ENCODE measurements around the gene GCM1.

The GCM1 gene

DNA sequence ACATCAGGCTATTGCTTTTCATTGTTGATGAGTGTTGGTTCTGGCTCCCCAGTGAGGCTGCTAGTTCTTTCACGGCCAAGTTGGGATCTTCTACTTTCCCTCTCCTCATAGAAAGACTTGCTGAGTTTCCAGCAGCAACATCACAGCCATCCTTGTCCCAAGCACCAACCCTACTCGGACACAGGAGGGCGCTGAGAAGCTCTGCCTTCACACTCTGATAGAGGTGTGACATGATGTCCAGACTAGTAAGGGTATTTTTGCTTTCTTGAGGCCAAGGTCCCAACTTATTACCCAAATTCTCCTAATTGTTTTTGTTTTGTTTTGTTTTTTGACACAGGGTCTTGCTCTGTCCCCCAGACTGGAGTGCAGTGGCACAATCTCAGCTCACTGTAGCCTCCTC, 3.0 kb upstream of the GCM1 start:
- DNase-seq = peak; percentile 32

DNA sequence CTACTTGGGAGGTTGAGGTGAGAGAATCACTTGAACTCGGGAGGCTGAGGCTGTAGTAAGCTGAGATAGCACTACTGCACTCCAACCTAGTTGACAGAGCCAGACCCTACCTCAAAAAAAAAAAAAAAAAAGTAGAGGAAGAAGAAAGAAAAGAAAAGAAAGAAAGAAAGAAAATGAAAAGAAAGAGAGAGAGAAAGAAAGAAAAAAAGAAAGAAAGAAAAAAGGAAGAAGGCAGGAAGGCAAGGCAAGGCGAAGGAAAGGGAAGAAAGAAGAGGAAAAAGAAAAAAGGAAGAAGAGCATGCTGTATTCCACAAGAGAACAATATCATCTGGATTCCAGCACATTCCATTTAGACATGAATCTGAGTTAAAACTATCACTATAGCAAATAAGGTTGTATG, 3.8 kb downstream of the GCM1 start:
- no peak for DNase-seq

DNA sequence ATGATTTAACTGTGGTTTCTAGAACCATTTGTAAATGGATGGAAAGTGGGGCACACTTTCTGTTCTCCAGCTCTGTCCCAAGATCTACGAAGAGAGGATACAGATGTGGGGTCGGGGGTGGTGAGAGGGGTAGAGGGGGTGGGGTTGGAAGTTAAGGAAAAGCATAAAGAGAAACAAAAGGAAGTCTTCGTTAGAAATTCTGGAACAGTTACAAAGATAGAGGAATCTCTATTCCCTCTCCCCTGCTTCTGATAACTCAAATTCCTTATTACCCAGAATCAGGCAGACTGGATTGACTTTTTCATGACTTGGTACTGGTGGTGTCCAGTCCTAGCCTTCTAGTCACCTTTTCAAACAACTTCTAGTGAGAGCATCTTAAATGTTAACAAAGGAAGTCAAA, 4.9 kb downstream of the GCM1 start:
- no peak for DNase-seq

DNA sequence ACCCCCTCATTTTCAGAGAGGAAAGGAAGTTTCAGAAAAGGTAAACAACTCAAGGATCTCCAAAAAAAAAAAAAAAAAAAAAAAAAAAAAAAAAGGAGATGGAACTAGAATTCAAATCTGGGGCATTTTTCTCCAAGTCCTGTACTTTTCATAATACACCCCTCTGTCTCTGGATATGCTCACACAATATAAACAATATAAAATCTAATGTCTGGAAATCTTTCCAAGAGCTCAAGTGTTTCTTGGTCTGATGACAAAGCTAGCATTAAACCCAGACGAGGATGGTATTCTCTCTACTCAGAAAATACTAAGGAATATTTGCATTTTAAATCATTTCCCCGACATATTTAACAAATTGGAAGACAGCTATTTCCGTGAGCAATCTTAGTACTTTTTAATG, 5.8 kb downstream of the GCM1 start:
- no peak for DNase-seq

DNA sequence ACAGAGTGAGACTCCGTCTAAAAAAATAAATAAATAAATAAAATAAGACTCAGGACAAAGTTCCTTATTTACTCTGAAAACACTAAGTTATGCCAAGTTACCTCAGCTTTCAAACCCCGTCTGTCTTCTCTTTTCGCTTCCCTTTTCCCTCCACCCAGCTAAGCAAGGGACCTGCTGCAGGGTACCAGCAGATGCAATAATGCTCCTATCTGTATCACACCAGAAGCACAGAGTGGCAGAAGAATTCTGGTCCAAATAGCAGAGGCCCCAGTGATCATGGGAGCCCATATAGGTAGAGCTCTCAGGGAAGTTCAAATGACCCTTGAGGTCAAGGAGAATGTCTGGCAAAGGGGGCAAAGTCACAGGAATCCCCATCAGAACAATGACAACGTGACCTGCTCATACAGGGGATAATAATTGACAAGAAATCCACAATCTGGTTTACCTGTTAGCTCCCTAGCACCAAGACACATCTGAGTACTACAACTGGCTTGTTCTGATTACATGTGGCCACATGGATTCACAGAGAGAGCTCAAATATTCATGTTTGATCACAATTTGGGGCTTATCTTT, 8.7 kb downstream of the GCM1 start:
- DNase-seq = no peak

DNA sequence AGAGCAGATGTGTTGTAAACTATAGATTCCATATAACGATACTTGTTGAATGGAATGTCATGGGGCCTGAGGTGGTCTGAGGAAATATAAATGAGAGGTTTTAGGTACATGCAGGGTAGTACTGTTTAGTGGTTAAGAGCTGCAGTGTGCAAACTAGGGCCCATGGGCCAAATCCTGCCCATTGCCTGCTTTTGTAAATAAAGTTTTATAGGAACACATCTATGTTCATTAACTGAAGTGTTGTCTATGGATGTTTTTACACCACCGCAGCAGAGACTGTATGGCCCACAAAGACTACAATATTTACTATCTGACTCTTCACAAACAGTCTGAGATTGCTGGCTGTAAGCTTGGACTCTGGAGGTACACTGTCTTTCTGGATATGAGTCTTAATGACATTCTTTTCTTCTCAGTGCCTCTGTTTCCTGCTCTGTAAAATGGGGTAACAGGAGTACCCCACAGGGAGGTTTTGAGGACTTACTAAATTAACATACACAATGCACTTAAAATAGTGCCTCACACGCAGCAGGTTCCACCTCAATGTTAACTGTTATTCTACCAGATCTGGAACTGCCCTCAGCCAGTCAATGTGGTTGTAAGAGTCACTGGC, 12.5 kb downstream of the GCM1 start:
- no peak for DNase-seq

DNA sequence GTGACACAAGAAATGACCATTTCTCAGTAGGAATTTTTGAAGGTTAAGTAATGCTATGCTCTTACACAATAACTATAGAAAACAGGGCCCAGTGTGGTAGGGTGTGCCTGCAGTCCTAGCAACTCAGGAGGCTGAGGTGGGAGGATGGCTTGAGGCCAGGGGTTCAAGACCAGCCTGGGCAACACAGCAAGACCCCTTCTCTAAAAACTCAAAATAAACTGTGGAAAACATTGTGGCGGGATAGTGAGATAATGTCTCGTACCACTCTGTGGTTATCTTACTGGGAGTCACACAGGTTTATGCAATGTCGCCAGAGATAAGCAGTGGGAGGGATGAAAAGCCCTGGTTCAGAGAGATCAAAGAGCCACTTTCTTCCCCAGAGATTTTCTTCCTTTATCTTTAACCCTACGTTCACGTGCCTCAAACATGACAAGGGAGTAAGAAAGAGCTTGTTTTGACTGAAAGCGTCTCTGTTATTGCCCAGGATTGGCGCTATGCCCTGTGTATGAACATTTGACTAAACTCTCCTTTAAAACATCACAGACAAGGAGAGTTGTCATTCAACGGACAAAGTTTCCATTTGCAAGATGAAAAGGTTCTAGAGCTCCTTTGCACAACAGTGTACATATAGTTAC, 13.9 kb downstream of the GCM1 start:
- DNase-seq = no peak

DNA sequence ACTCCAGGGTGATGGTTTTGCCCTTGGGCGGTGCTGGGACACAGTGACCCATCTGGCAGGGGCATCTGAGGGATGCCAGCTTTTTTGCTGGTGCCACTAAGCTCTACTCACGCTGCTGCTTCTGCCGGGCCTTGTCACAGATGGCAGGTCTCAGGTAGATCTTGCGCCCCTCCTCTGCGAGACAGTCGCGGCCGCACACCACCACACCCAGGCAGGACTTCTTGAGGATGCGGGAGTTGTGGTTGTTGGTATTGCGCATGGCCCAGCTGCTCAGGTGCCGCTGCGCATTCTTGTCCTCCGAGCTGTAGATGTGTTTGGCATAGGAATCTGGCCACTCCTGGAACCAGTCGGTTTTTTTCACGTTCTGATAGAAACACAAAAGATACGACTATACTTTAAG, 14.7 kb downstream of the GCM1 start:
- DNase-seq = no peak

DNA sequence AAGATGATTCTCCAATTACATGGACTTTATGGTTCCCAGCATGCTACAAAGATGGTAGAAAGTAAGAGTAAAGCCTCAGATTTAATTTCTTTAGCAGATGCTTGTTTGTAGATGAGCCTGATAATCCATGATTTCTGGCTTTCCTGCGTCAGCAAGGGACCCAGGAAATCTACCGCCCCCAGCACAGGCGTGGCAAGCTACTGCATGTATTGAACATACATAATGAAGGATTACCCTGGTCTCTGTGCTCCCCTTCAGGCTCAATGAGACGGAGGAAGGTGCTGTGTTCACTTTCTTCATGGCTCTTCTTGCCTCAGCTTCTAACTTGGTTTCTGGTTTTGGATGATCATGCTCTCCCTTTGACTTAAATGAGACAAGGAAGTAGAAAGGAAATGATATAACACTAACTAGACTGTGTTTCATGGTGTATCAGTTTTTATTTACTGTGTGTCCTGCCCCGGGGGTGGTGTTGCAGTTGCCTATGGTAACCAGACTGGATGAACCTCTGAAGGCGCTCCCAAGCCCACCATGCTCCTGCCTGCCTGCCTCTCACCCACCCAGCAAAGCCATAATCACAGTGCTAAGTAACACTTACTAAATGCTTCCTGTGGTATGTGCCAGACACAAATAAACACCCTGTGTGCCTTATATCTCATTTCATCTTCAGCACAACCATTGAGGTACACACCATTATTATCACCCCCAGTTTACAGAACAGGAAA, 17.9 kb downstream of the GCM1 start:
- no peak for DNase-seq

DNA sequence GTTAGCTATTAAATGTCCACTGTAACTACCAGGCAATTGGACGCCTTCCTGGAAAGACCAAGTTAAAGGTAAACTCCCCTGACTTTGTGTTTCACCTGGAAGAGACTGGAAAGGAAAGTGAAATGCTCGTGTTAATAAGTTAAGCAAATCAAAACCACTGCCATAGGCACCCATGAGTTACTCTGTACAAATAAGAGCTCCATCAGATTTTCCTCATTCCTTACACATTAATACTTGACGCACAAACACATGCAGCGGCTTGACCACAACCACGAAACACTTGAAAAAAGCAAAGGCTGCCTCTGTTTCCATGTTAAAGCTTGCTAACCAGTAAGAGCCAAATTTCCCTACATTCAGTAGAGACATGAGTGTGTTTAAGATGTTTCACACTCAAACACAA, 19.8 kb downstream of the GCM1 start:
- no peak for DNase-seq

DNA sequence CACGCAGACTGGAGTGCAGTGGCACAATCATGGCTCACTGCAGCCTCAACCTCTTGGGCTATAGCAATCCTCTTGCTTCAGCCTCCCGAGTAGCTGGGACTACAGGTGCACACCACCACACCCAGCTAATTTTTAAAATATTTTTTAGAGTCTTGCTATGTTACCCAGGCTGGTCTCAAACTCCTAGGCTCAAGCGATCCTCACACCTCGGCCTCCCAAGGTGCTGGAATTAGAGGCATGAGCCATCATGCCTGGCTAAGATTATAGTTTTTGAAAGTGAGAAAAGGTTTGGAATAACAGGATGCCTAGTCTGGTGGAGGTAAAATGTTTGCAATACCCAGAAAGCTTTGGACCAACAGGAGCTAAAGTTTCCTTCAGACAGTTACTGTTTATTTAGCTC, 23.4 kb downstream of the GCM1 start:
- DNase-seq = no peak

DNA sequence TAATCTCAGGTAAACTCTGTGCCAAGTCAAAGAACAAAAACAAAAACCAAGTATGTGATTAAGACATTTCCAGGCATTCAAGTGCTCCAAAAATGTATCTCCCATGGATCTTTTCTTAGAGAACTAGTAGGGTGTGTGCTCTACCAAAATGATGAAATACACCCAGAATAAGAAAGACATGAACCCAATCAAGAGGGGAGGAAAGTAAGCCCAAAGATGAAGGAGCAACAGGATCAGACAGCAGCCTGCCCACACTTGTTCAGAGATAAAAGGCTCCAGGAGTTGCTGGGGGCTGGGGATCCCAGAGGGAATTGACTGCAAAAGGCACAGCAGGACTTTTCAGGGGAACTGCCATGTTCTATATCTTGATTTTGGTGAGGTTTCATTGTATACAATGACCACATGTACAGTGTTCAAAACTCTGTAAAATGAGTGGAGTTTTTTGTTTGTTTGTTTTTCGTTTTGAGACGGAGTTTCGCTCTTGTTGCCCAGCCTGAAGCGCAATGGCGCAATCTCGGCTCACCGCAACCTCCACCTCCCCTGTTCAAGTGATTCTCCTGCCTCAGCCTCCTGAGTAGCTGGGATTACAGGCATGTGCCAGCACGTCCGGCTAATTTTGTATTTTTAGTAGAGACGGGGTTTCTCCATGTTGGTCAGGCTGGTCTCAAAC, 24.4 kb downstream of the GCM1 start:
- no peak for DNase-seq

DNA sequence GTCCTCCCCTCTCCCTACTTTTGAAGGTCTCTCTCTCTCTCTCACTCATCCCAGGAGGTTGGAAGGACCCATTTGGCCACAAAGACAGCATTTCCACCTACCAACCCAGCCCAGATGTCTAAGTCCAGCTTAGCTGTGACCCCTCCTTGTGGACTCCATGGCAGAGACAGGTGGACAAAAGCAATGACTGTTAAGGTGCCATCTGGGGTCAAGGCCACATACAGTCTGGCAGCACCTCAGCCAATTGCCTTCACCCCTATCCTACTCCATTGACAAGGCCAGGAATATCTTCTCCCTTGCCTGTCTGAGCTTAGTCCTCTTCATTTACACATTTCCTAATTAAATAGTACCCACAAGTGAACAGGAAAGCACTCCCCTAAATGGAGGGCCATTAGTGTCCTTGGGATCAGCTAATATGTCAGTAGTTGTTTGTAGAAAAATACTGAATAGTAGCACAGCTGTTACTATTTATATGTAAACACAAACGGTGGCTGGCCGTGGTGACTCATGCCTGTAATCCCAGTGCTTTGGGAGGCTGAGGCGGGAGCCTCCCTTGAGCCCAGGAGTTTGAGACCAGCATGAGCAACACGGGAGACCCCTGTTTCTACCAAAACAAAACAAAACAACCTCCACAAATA, 28.8 kb downstream of the GCM1 start:
- DNase-seq = no peak

DNA sequence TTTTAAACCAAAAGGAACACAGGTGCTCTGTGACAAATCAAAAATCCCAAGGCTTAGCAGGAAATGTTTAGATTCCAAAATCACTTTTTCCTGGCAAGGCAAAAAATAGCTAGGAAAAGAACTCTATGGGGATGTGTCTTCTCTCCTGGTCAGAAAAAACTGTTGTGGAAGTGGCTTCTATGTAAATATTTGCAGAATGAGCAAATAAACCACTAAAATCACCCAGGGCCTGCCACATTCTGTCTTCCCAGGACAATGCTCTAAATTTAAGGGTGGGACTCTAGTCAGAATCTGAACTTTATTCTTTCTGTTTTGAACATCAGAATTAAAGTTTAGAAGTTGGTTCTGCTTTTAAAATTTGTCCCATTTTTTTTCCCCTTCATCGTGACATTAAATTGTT, 29.3 kb downstream of the GCM1 start:
- DNase-seq = no peak

DNA sequence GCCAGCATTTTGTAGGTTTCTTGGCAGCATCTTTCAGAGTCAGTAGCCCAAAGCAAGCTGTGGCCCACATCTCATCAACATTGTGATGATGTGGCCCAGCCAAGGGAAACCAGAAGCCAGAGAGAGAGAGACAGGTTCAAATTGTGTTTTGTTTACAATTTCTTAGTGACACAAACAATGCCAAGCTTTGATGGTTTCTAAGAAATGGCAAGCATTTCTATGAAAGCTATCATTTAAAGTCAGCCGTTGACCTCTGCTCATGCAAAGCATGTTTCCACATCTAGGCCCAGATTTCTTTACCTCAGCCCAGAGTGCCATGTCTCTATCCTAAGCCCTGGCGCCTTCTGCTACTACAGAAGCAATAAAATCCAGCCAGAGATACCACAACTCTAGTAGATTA, 32.9 kb downstream of the GCM1 start:
- DNase-seq = no peak

DNA sequence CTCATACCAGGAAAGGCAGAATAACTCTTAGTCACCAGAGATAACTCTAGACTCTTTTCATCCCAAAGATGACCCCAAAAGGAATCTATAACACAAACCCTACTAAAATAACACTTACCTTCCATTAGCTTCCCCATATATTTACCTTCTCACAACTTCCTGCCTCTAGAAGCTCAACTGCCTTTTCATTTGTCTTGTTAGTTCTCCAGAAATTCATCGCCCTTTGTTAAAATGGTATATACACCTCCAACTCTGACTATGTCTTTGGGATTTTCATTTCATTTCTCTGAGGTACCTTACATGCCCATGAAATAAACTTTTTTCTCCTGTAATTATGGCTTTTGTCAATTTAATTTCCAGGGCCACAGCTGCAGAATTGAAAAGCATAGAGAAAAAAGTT, 33.5 kb downstream of the GCM1 start:
- DNase-seq = no peak

DNA sequence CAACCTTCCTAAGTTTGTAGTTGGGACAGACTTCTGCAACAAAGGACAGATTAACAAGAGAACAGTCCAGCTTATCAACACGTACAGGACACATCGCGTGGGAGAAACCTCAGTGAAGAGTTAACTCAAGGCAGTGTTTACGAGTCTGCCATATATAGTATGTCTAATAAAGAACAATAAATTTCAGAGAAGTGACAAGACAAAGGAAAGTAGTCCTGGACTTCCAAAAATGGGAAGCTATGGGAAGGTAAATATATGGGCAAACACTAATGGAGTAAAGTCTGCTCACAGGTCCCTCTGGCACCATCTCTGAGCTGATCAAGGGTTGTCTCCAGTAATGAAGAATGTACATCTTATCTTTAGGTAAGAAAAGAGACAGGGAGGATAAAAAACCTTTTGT, 34.9 kb downstream of the GCM1 start:
- no peak for DNase-seq

DNA sequence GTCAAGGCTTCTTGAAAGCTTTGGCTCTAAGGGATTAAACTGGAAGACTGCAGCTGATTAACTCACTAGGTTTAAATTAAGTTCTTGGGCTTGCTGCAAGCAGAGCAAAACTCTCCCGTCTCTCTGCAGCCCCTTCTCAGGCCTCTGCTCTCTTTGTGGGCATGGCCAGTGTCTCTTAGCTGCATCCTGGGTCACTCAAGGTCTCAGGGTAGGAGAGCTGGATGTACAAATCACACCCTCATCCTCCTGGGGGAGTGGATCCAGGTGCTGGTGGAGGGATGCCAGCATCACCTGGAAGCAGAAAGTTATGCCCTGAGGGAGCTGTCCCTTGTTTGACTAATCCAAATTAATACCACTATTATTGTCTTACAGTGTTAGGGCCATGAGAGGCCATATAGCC, 35.8 kb downstream of the GCM1 start:
- no peak for DNase-seq

DNA sequence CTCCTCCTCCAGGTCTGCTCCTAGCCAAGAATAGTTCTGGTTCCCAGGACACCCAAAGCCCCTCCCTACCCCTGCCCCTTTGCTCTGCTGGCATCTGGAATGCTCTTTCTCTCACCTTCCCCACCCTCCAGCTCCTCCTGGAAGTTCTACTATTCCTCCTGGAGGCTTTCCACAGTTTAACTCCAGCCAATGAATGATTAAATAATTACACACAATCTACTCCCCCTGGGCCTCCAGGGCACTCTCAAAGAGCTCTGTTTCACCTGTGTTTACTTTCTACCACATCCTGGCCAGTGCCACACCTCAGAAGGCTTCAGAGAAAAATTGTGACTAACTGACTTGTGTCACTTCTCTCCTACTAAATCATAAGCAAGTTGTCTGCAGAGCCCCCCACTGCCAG, 36.2 kb downstream of the GCM1 start:
- DNase-seq = no peak

DNA sequence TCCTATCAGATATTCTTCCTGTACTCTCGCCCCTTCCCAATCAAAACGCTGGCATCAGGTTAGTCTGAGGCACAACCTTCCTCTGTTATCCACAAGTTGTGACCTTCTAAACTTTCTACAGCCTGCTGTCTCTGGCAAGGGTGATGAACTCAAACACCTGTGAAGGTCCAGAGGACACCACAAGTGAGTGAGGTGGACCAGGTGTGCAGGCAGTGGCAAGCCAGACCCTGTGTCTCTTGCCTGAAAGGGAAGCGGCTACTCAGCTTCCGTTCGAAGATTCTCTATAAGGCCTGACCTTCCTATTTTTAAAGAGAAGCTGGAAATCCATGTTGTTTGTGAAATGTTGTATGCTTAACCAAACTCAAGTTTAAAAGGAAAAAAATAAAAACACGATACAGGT, 36.8 kb downstream of the GCM1 start:
- DNase-seq = no peak

DNA sequence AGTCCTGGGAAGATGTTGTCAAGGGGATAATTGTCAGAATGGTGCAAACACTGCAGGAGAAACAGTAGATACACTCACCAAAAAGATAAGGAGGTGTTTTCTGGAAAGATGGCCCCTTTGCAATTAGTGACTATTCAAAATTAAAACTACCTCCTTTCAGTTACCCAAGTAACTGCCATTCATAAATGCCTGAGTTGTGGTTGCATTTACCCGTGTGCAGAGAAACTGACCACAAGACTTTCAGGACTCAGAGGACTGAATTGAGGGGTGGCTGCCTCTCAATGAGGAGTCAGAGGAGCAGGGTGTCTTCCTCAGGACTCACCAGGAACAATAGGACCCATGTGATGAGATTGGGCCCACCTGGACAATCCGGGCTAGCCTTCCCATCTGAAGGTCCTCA, 39.0 kb downstream of the GCM1 start:
- no peak for DNase-seq

DNA sequence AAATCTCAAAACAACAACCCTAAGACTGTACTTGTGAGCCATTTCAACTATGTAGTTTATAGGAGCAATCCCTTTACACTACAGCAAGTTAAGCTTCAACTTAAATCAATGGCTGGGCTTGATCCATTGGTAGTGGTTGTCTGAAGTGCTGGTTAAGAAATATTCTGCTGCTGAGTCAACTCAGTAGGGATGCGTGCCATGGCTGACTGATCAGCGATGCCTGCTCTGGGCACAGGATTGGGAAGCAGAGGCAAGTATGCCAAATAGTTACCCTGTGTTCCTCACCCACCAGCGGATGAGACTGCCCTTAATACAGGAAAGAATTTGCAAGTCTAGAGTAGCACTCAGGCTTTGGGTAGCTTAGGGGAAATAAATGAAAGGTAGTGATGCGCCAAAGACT, 41.5 kb downstream of the GCM1 start:
- no peak for DNase-seq

DNA sequence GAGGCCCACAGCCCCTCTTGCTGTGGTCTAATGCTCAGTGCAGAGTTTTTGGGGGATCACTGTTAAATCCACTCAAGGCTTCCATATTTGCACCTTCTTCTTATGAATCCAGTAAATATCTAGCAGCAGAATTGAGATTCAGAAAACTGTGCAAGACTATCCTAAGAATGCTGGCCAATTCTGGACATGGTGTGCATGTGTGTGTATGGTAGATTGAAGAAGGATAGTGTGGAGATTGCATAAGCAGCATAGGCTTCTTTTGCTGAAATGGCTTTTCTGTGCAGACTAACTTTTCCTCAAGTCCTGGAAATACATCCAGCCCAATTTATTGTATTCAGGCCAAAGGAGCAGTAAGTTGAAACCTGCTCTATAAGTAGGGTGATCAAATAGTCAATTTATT, 43.7 kb downstream of the GCM1 start:
- DNase-seq = no peak
